Naive thymus-derived CD4-positive, alpha-beta T cell (primary cell): ENCODE data around the gene CGNL1. TPM values are rescaled to one million over a fixed set of nuclear protein-coding genes. Genes with fewer than 3 reads are reported as not detected.

ENCODE experiments used
- ATAC-seq: fragments of 150-1000 bp; cut with Tn5 transposase; 2 replicates; pipeline ENCODE4 v1.10.0; 2021; ENCODE audit warnings: mild to moderate bottlenecking, moderate library complexity
- CTCF ChIA-PET: fragments of 350-600 bp; sonication (Branson Sonifier 250); formaldehyde crosslinking; loops from one replicate; lab custom pipeline; 2021; ENCODE audit warnings: antibody characterized with exemption; lab: Charles Lee
- POLR2A ChIA-PET: fragments of 350-600 bp; sonication (Branson Sonifier 250); formaldehyde crosslinking; loops from one replicate; lab custom pipeline; 2021; ENCODE audit warnings: antibody characterized with exemption, inconsistent platforms; lab: Charles Lee
- DNase-seq, 9 donors: peaks; one replicate each; pipeline versions ENCODE4 v3.0.0 to v3.0.0-alpha.2; 2020 to 2022; ENCODE audit warnings: mixed read lengths in 1 of 9
- H3K27ac ChIP-seq: one replicate; pipeline ENCODE4 v1.7.0; 2013; ENCODE audit warnings: mild to moderate bottlenecking, low read depth, low read length, moderate library complexity
- H3K27me3 ChIP-seq, 2 donors: one replicate each; pipeline ENCODE4 v1.7.0; 2013; ENCODE audit warnings: low read length in 2 of 2, mild to moderate bottlenecking in 2 of 2, moderate library complexity in 2 of 2; ENCODE audit not compliant: control insufficient read depth in 2 of 2, insufficient read depth in 2 of 2
- H3K36me3 ChIP-seq, 3 experiments: 1 replicate in 2 of 3; 2 replicates in 1 of 3; pipeline ENCODE4 v1.7.0; 2013; ENCODE audit warnings: low read length in 3 of 3, mild to moderate bottlenecking in 3 of 3, moderate library complexity in 1 of 3; ENCODE audit not compliant: insufficient read depth in 3 of 3, control insufficient read depth in 2 of 3
- H3K4me1 ChIP-seq, 2 donors: one replicate each; pipeline ENCODE4 v1.7.0; 2013; ENCODE audit warnings: low read length in 2 of 2, mild to moderate bottlenecking in 2 of 2, moderate library complexity in 1 of 2; ENCODE audit not compliant: control insufficient read depth in 2 of 2, insufficient read depth in 2 of 2
- H3K4me3 ChIP-seq: 2 replicates; pipeline ENCODE4 v1.7.0; 2013; ENCODE audit warnings: mild to moderate bottlenecking, low read length
- H3K9me3 ChIP-seq, 3 experiments: 1 replicate in 2 of 3; 2 replicates in 1 of 3; pipeline ENCODE4 v1.7.0; 2013; ENCODE audit warnings: low read length in 3 of 3; ENCODE audit not compliant: control insufficient read depth in 2 of 3
- H3K27ac Mint-ChIP-seq, 9 donors: one replicate each; pipeline ENCODE4 v1.8.0; 2020 to 2022; ENCODE audit warnings: mixed read lengths in 9 of 9, mild to moderate bottlenecking in 8 of 9, moderate library complexity in 5 of 9, inconsistent platforms in 2 of 9
- H3K27me3 Mint-ChIP-seq, 5 donors: one replicate each; pipeline ENCODE4 v1.8.0; 2021 to 2022; ENCODE audit warnings: mixed read lengths in 5 of 5, mild to moderate bottlenecking in 1 of 5
- H3K36me3 Mint-ChIP-seq, 5 donors: one replicate each; pipeline ENCODE4 v1.8.0; 2020 to 2022; ENCODE audit warnings: mixed read lengths in 5 of 5, mild to moderate bottlenecking in 3 of 5, inconsistent platforms in 1 of 5
- H3K4me1 Mint-ChIP-seq, 7 donors: one replicate each; pipeline ENCODE4 v1.8.0; 2020 to 2022; ENCODE audit warnings: mixed read lengths in 7 of 7, mild to moderate bottlenecking in 3 of 7, inconsistent platforms in 1 of 7
- H3K4me3 Mint-ChIP-seq, 10 donors: one replicate each; pipeline ENCODE4 v1.8.0; 2020 to 2022; ENCODE audit warnings: mild to moderate bottlenecking in 10 of 10, mixed read lengths in 10 of 10, moderate library complexity in 6 of 10, inconsistent platforms in 2 of 10
- H3K9me3 Mint-ChIP-seq, 11 donors: one replicate each; pipeline ENCODE4 v1.8.0; 2020 to 2022; ENCODE audit warnings: mixed read lengths in 11 of 11, mild to moderate bottlenecking in 4 of 11, inconsistent platforms in 1 of 11, moderate library complexity in 1 of 11
- intact Hi-C, 2 donors: fragments of 100-400 bp; cut with micrococcal nuclease; formaldehyde crosslinking; loops; one replicate each; pipeline ENCODE4 v1.15.1; 2023
- polyA plus RNA-seq, 2 donors: library from polyadenylated mRNA; unstranded; fragments of 300-500 nt; fragmentation: Illumina TruSeq; gene quantifications; one replicate each; pipeline ENCODE4 v1.2.3, GENCODE V29; 2021
- total RNA-seq, 6 experiments: library from RNA in 5 of 6; stranded (reverse) in 5 of 6; gene quantifications; 1 replicate in 5 of 6; 2 replicates in 1 of 6; pipeline ENCODE4 v1.2.3 and lab custom pipeline; 2021 to 2026

CGNL1 gene
- total and polyA plus RNA-seq, 7 experiments from 2014 or later, result not detected

DNA sequence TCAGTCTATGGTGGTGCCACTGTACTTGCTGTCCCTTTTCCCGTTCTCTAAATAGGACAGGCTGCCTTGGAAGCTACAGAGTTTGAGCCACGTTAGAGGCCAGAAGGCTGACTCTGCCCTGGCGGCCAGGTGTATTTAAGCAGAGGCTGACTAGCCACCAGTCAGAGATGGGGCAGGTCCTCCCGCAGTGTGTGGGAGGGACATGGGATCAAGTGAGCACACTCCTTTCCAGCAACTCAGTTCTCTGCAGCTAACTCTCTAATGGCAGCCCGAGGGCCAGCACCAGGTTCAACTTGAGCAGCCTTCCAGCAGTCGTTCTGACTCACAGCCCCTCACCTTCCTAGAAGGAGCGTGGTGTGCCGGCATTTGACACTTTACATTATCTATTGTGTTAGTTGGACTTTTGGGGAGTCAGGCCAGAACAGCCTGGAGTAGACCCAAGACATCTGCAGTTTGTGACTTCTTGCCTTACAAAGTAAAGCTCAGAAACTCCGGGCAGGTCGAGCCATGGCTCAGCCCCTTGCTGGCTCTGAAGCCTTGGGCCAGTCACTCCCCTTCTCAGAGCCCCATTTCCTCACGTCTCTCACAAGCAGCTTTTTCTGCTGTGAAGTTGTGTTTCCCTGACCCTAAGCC lies 168.7 kb downstream of the CGNL1 start:
- POLR2A ChIA-PET, result no interaction called here
- no peak for ATAC-seq
- Histone ChIP-seq H3K4me1 (no peaks in the 10 kb centered on the region), H3K27me3 (no peaks in the 10 kb centered on the region), H3K27ac (no peak overlapping the region), H3K9me3 (no peaks in the 10 kb centered on the region), H3K4me3 (no peak overlapping the region), H3K36me3 (no peaks in the 10 kb centered on the region)
- CTCF ChIA-PET, result interaction anchor here (1.0 to 1.3 kb wide), 2 partner anchors 8 to 17 kb away, joined by 3 read pairs; no protein-coding TSS in a partner anchor
- H3K4me1 Mint-ChIP-seq, result no peaks in the 10 kb centered on the region
- H3K36me3 Mint-ChIP-seq, result no peaks in the 10 kb centered on the region
- no peak overlapping the region for H3K27ac Mint-ChIP-seq
- no peak for DNase-seq
- peaks cover 0 to 15% (median 1%) of the 10 kb centered on the region in 5 donors for H3K27me3 Mint-ChIP-seq
- H3K4me3 Mint-ChIP-seq, result no peak overlapping the region
- peaks cover 0 to 4% (median 0%) of the 10 kb centered on the region in 11 donors for H3K9me3 Mint-ChIP-seq
- intact Hi-C loops, result no loop called here

DNA sequence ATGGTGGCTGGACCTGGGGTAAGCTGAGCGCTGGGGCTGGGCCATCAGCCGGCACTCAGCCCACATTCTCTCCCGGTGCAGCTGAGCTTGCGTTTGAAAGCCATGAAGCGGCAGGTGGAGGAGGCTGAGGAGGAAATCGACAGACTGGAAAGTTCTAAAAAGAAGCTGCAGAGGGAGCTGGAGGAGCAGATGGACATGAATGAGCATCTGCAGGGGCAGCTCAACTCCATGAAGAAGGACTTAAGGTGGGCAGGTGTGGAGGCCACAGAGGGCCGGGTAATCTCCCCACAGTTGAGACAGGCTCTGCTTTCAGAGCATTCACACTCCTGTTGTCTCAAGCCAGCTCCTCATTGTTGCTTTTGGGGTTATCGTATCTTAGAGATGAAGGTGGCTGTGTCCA lies 169.7 kb downstream of the CGNL1 start:
- intact Hi-C loops, result no loop called here
- Mint-ChIP-seq H3K9me3 (no peaks in the 10 kb centered on the region), H3K4me3 (no peak overlapping the region), H3K27ac (no peak overlapping the region), H3K36me3 (no peaks in the 10 kb centered on the region), H3K4me1 (peaks cover 0 to under 1% (median 0%) of the 10 kb centered on the region in 7 donors), H3K27me3 (peaks cover 0 to 15% (median 0%) of the 10 kb centered on the region in 5 donors)
- ATAC-seq (no peak), DNase-seq (no peak)
- ChIA-PET CTCF (interaction anchor here (1.3 kb wide), 1 partner anchor 9 kb away, joined by 3 read pairs; no protein-coding TSS in a partner anchor), POLR2A (no interaction called here)
- Histone ChIP-seq H3K27ac (no peak overlapping the region), H3K27me3 (no peaks in the 10 kb centered on the region), H3K36me3 (no peaks in the 10 kb centered on the region), H3K4me3 (no peak overlapping the region), H3K4me1 (no peaks in the 10 kb centered on the region), H3K9me3 (no peaks in the 10 kb centered on the region)

DNA sequence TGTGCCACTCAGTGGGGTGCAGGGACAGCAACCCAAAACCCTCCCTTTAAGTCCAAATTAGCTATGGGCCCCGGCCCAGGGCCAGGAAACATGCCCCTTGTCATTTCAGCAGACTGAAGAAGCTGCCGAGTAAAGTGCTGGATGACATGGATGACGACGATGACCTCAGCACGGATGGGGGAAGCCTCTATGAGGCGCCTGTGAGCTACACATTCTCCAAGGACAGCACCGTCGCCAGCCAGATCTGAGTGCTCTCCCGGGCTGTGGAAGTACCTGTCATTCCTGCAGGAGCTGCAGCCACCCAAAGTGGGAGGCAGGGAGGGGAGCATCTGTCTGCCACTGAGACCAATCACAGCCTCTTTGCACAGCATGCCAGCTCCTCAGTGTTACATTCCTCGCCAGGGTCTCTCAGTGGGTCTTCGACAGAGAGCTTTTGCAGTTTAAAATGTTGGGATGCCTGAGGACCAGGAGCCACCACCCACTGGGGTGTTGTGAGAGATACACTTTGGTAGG lies 171.0 kb downstream of the CGNL1 start:
- Mint-ChIP-seq H3K4me1 (peaks cover 0 to 2% (median 0%) of the 10 kb centered on the region in 7 donors), H3K27ac (no peak overlapping the region), H3K36me3 (no peaks in the 10 kb centered on the region), H3K27me3 (peaks cover 0 to 15% (median 3%) of the 10 kb centered on the region in 5 donors), H3K4me3 (no peak overlapping the region), H3K9me3 (no peaks in the 10 kb centered on the region)
- Histone ChIP-seq H3K4me1 (no peaks in the 10 kb centered on the region), H3K36me3 (no peaks in the 10 kb centered on the region), H3K9me3 (no peaks in the 10 kb centered on the region), H3K27me3 (no peaks in the 10 kb centered on the region), H3K27ac (no peak overlapping the region), H3K4me3 (no peak overlapping the region)
- intact Hi-C loops, result no loop called here
- ATAC-seq, result no peak
- DNase-seq, result no peak
- CTCF ChIA-PET, result no interaction called here
- POLR2A ChIA-PET, result no interaction called here

DNA sequence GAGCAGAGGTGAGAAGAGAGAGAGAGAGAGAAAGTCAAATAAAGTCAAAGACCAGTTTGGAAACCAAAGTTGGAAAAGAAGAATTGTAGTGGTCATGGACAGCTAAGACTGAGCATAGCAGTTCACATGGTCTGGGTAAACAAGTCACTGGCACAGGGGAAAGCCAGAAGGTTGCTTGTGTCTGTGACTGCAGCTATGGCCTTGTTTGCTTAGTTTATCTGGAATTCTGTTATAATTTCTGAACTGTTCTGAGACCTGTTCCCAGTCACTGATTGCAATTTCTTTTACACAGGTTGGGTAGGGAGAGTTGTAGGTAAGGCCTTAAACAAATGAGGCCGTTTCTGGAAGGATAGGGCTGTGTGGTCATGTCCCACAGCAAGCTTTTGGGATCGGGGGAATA lies 172.0 kb downstream of the CGNL1 start:
- Mint-ChIP-seq H3K9me3 (no peaks in the 10 kb centered on the region), H3K4me1 (peaks cover 0 to 2% (median 0%) of the 10 kb centered on the region in 7 donors), H3K36me3 (no peaks in the 10 kb centered on the region), H3K4me3 (no peak overlapping the region), H3K27me3 (peaks cover 0 to 14% (median 0%) of the 10 kb centered on the region in 5 donors), H3K27ac (no peak overlapping the region)
- DNase-seq (no peak), ATAC-seq (no peak)
- intact Hi-C loops, result no loop called here
- H3K36me3 ChIP-seq, result no peaks in the 10 kb centered on the region
- no peaks in the 10 kb centered on the region for H3K27me3 ChIP-seq
- CTCF ChIA-PET, result no interaction called here
- POLR2A ChIA-PET, result no interaction called here
- H3K4me1 ChIP-seq, result no peaks in the 10 kb centered on the region
- no peak overlapping the region for H3K27ac ChIP-seq
- H3K9me3 ChIP-seq, result no peaks in the 10 kb centered on the region
- no peak overlapping the region for H3K4me3 ChIP-seq

DNA sequence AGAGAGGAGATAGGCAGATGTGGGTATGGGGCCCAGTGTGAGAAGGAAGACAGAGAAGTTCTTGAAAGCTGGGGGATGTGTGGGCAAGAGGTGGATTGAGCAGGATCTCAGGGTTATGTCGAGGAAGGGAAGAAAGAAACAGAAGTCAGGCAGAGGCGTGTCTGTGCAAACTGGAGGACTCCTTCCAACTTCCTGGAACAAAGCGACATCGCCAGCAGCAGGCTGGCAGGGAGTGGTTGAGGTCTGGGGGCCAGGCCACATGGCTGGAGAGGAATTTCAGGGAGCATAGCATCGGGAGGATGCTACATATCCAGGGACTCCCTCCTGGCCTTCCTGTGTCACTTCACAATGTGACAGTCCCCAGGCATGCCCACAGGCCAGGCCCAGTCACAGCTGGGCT lies 172.5 kb downstream of the CGNL1 start:
- H3K4me1 Mint-ChIP-seq, result peaks cover 0 to 2% (median 0%) of the 10 kb centered on the region in 7 donors
- no peak for ATAC-seq
- no peaks in the 10 kb centered on the region for H3K4me1 ChIP-seq
- intact Hi-C loops, result no loop called here
- no peaks in the 10 kb centered on the region for H3K9me3 ChIP-seq
- ChIA-PET CTCF (no interaction called here), POLR2A (no interaction called here)
- H3K36me3 ChIP-seq, result no peaks in the 10 kb centered on the region
- no peaks in the 10 kb centered on the region for H3K36me3 Mint-ChIP-seq
- no peak overlapping the region for H3K4me3 Mint-ChIP-seq
- no peak overlapping the region for H3K27ac ChIP-seq
- H3K9me3 Mint-ChIP-seq, result no peaks in the 10 kb centered on the region
- no peak overlapping the region for H3K4me3 ChIP-seq
- peaks cover 0 to 12% (median 0%) of the 10 kb centered on the region in 5 donors for H3K27me3 Mint-ChIP-seq
- H3K27ac Mint-ChIP-seq, result no peak overlapping the region
- no peaks in the 10 kb centered on the region for H3K27me3 ChIP-seq
- no peak for DNase-seq

DNA sequence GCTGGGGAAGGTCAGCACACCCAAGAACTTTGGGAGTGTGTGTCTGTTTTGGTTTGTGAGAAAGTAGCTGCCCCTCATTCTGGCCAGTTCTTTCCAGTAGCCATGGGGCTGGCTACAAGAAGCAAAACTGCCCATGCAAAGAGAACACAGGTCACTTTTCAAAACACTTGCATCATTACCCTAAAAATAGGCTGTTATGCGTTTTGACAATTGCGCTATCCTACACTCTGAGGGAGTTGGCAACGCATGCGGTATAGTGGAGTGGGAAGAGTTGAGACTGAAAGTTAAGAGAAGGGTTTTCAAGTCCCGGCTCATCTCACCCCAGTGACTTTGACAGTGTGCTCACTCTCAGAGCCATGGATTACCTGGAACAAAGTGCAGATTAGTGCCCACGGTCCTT lies 173.6 kb downstream of the CGNL1 start:
- ChIA-PET CTCF (no interaction called here), POLR2A (no interaction called here)
- no peaks in the 10 kb centered on the region for H3K27me3 ChIP-seq
- H3K4me3 ChIP-seq, result no peak overlapping the region
- H3K27ac ChIP-seq, result no peak overlapping the region
- no peaks in the 10 kb centered on the region for H3K9me3 Mint-ChIP-seq
- H3K36me3 Mint-ChIP-seq, result no peaks in the 10 kb centered on the region
- intact Hi-C loops, result no loop called here
- H3K4me1 ChIP-seq, result no peaks in the 10 kb centered on the region
- H3K27ac Mint-ChIP-seq, result no peak overlapping the region
- peaks cover 0 to 5% (median 0%) of the 10 kb centered on the region in 5 donors for H3K27me3 Mint-ChIP-seq
- no peak for DNase-seq
- H3K36me3 ChIP-seq, result no peaks in the 10 kb centered on the region
- ATAC-seq, result no peak
- no peaks in the 10 kb centered on the region for H3K9me3 ChIP-seq
- no peak overlapping the region for H3K4me3 Mint-ChIP-seq
- H3K4me1 Mint-ChIP-seq, result peaks cover 0 to 2% (median 0%) of the 10 kb centered on the region in 7 donors

DNA sequence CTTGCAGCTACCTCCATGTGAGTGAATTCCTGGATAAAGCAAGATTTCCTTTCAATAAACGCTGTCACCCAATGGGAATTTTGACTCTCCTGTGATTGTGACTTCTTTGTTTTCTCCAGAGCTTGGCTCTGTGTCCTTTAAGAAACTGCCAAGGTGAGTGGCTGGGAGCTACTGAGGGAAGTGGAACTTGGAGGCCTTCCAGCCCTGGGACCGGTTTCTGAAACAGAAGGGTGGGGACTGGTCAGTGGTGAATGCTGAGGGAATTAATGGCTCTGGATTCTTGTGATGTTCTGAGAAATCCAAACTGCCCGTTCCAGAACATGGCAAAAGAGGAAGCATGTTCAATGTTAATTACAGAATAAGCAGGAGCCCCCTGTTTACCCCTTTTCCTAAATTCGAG lies 174.3 kb downstream of the CGNL1 start:
- peaks cover 0 to 2% (median 0%) of the 10 kb centered on the region in 7 donors for H3K4me1 Mint-ChIP-seq

More for the DNA sequence above, 174.3 kb downstream of the CGNL1 start:
- H3K4me3 Mint-ChIP-seq, result no peak overlapping the region
- H3K27me3 Mint-ChIP-seq, result peaks cover 0 to 6% (median 0%) of the 10 kb centered on the region in 5 donors
- DNase-seq (no peak), ATAC-seq (no peak)
- no peaks in the 10 kb centered on the region for H3K4me1 ChIP-seq
- intact Hi-C loops, result no loop called here
- H3K27ac ChIP-seq, result no peak overlapping the region
- CTCF ChIA-PET, result no interaction called here
- H3K4me3 ChIP-seq, result no peak overlapping the region
- POLR2A ChIA-PET, result no interaction called here
- no peak overlapping the region for H3K27ac Mint-ChIP-seq
- H3K9me3 ChIP-seq, result no peaks in the 10 kb centered on the region
- no peaks in the 10 kb centered on the region for H3K36me3 Mint-ChIP-seq
- H3K36me3 ChIP-seq, result no peaks in the 10 kb centered on the region
- no peaks in the 10 kb centered on the region for H3K9me3 Mint-ChIP-seq
- no peaks in the 10 kb centered on the region for H3K27me3 ChIP-seq
